A673 (cell line): ENCODE results near the gene CLDN3.
"Not testable (repeated sequence)": the region's sequence is repeated elsewhere in the genome, so short reads cannot be mapped to it uniquely, and the experiment has no call there.

ENCODE experiments used
- EZH2 ChIP-seq: fragments of 200-600 bp; sonication (generic); IDR thresholded peaks from 2 replicates; pipeline ENCODE4 v1.6.1; 2017; ENCODE audit warnings: borderline replicate concordance, low read depth, mild to moderate bottlenecking, mixed read lengths, antibody characterized with exemption, low read length; ENCODE audit not compliant: poor library complexity, severe bottlenecking
- TF ChIP-seq, protein P1 (sequence below): fragments of 300-800, 200-600 bp; sonication (generic); conservative IDR thresholded peaks from 2 replicates; pipeline ENCODE4 v1.5.1; 2017; ENCODE audit warnings: low read depth, mild to moderate bottlenecking, antibody characterized with exemption, low read length, moderate library complexity, mixed read lengths

DNA sequence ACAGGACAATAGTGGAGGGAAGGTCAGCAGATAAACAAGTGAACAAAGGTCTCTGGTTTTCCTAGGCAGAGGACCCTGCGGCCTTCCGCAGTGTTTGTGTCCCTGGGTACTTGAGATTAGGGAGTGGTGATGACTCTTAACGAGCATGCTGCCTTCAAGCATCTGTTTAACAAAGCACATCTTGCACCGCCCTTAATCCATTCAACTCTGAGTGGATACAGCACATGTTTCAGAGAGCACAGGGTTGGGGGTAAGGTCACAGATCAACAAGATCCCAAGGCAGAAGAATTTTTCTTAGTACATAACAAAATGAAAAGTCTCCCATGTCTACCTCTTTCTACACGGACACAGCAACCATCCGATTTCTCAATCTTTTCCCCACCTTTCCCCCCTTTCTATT lies 26.6 kb upstream of the CLDN3 start:
- TF ChIP-seq, protein P1, sequence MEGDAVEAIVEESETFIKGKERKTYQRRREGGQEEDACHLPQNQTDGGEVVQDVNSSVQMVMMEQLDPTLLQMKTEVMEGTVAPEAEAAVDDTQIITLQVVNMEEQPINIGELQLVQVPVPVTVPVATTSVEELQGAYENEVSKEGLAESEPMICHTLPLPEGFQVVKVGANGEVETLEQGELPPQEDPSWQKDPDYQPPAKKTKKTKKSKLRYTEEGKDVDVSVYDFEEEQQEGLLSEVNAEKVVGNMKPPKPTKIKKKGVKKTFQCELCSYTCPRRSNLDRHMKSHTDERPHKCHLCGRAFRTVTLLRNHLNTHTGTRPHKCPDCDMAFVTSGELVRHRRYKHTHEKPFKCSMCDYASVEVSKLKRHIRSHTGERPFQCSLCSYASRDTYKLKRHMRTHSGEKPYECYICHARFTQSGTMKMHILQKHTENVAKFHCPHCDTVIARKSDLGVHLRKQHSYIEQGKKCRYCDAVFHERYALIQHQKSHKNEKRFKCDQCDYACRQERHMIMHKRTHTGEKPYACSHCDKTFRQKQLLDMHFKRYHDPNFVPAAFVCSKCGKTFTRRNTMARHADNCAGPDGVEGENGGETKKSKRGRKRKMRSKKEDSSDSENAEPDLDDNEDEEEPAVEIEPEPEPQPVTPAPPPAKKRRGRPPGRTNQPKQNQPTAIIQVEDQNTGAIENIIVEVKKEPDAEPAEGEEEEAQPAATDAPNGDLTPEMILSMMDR: not testable (repeated sequence)
- not testable (repeated sequence) for TF ChIP-seq EZH2
